CD4-positive, alpha-beta T cell treated with Interleukin-4 for 4 hours (primary cell): ENCODE data around the gene C13orf46.
"Not testable (repeated sequence)": the region's sequence is repeated elsewhere in the genome, so short reads cannot be mapped to it uniquely, and the experiment has no call there.

Experiments
- DNase-seq: peaks from one replicate; pipeline ENCODE4 v3.0.0-alpha.2; 2020

The C13orf46 gene

DNA sequence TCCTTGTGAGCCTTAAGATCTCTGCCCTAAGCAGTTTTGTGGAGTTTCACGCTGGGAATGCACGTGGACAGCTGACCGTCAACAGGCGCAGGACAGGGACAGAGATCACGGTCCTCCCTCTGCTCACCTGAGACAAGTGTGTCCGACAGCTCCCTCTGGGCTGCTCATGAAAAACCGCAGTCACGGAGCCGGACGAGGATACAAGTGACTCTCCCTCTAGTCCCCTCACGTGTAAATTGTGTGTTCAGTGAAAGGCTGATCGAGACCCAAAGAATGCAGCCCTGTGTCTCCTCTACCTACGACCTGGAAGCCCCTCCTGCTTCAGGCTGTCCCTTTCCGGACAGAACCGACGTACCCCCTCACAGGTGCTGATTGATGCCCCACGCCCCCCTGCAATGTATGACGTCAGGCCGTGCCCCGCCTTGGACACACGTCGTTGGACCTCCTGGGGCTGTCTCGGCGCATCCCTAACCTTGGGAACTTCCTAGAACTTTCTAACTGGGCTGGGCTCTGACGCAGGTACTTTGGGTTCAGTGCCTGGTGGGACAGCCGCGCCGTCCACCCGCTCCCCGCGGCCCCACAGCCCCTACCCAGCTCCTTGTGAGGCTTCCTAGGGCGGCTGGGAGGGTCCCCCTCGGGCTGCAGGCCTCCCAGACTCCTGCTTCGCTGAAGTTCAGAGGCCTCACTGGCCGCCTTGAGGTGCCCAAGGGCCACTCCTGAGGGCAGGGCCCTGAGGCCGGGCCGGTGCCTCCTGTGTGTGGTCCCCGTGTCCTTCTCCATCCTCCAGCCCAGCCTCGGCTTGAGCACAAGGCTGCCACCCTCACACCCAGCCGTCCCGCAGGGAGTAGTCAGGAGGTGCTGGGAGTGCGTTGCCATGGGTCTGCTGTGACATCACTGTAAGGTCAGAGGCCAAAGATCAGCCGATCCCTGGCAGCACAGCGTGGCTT is at the start of gene C13orf46:
TSS of gene C13orf46 (minus strand) at position 859 of the 947 bp plus-strand sequence. CDS start at position 780, 79 bp downstream.
- no peak for DNase-seq

DNA sequence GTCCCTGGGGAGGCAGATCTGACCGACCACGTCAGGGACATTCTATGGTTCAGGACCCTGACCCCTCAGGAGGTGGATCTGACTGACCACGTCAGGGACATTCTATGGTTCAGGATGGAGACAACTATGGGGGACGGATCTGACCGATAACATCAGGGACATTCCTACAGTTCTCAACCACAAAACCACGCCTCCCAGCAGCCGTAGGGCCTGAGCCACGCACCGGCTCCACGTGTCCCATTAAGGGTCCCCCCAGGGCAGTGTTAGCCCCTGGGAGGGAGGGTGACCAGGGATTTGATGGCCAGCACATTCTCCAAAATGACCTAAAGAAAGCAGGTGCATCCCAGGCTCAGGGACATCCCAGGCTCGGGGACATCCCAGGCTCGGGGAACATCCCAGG is 49.0 kb upstream of the C13orf46 start:
- no peak for DNase-seq

DNA sequence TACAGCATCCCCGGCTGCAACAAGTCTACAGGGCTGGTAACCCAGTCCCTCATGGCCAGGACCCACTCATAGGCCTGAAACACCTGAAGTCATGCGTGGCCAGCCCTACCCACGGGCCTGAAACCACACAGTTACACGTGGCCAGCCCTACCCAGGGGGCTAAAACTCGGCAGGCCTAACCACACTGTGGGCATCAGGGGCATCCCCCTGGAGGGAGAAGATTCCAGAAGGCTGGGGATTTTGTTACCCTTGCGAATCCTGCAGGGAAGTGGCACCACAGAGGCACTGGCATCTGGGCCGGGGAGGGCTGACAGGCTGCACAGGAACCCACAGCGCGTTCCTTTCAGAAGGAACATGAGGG is 48.4 kb upstream of the C13orf46 start:
- no peak for DNase-seq

DNA sequence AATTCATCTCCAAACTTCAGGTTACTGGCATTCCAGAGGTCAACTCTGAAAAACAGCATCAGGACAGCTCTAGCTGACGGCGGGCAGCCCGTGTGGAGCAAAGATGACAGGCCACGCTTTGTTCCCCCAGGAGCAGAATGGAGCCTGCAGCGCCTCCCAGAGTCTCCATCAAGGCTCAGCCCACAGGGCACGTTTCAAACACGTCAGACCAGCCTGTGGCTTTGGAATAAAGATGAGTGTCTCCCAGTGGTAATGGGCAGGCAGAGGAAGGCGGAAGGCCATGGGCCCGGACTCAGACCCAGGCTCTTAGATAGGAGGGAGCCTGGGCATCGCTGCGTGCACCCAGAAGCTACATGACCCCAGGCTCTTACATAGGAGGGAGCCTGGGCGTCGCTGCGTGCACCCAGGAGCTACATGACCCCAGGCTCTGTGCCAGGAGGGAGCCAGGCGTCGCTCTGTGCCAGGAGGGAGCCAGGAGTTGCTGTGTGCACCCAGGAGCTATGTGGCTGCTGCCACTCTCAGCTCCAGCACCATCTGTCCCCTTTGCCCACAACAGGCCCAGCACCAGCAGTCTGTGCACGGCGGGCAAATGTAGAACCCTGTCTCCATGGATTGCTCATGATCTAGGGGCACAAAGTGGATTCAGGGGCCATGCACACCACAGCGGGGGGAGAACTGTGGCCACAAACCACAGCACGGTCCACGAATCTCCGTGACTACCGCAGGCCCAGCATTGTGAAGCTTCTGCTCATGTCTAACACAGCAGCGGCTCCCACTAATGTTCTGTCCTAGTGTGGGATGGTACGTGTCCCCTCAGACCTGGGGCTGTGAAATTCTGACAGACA is 47.8 kb upstream of the C13orf46 start:
- no peak for DNase-seq

DNA sequence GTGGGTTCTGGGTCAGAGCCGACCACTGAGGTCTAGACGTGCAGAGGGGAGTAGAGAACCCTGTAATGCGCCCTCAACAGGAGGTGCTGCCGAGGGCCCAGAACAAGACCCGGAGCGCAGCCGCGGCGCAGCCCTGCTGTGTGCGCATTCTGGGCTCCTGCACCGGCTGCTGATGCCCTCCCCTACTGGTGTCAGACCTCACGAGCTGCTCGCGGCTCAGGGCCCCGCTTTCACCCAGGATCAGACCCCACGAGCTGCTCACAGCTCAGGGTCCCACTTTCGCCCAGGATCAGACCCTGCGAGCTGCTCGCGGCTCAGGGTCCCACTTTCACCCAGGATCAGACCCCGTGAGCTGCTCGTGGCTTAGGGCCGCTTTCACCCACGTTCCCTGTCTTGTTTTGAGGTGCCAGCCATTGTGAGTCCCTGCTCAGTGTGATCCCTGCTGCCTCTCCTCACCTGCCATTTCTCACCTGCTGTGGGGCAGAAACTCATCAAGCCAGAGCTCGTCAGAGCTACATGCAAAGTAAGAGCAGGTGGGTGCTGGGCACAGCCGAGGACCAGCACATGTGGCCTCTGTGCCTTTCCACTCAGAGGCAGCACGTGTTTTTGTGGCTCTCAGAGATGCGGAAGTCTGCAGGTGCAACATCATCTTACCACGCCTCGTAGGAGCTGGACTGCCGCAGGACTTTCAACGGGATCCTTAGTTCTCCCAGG is 47.0 kb upstream of the C13orf46 start:
- DNase-seq, result no peak

DNA sequence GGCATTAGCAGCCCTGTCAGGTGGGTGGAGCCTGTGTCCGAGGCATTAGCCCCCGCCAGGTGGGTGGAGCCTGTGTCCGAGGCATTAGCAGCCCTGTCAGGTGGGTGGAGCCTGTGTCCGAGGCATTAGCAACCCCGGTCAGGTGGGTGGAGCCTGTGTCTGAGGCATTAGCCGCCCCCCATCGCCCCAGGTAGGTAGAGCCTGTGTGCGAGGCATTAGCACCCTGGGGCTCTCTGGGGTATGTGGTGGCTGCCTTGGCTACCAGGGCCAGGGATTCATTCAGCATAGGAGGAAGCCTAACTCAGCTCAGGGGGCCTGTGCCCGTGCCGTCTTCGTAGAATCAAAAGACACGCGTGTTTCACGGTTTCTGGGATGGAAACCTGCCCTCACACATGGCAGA is 46.3 kb upstream of the C13orf46 start:
- DNase-seq, result not testable (repeated sequence)

DNA sequence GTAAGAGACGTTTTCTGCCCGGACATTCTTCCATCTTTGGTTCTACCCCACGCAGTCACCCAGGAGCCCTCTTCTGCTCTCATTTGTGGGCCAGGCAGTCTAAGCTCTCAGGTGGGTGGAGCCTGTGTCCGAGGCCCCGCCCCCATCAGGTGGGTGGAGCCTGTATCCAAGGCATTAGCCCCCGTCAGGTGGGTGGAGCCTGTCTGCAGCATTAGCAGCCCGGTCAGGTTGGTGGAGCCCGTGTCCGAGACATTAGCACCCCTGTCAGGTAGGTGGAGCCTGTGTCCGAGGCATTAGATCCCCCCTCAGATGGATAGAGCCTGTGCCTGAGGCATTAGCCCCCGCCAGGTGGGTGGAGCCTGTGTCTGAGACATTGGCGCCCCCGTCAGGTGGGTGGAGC is 45.5 kb upstream of the C13orf46 start:
- DNase-seq, result no peak

DNA sequence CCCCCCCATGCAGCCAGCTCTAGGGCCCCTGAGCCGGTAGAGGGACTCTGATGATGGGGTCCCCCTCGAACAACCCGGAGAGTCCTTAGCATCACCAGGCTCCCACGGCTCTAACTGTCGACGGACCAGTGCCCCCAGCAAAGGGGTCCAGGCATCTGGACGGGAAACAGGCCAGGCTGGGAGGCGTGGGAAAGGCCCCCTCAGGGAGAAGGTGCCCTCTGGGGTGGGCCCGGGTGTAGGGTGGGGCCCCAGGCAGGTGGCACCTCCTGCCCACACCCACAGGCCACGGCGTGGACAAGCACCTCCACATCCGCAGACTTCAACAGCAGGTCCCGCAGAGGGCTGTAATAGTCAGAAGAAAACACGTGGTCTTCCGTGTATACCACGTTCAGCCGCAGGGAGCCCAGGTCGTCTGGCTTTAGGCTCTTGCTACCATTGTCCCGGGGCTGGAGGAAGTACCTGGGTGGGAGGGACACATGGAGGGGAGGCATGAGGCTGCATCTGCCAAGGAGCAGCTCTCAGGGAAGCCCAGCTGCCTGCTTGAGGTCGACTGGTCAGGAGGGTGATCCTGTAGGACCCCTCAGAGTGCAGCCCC is 44.7 kb upstream of the C13orf46 start:
- DNase-seq, result no peak

DNA sequence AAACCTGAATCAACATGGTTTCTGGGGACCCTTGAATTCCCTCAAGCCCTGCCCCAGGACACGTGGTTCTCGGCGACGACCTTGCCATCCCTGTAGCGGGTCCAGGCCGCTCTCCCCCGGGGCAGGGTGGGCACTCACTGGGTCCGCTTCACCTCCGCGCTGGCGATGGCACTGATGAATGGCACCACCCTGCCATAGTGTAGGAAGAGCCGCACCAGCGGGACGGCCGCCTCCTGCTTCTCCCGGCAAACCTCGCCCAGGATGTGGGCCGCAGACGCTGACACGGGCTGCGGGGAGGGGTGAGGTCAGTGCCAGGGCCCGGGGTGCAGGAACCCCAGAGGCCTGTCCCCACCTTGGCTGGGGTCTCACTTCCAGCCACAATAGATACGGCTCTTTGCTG is 44.1 kb upstream of the C13orf46 start:
- no peak for DNase-seq

DNA sequence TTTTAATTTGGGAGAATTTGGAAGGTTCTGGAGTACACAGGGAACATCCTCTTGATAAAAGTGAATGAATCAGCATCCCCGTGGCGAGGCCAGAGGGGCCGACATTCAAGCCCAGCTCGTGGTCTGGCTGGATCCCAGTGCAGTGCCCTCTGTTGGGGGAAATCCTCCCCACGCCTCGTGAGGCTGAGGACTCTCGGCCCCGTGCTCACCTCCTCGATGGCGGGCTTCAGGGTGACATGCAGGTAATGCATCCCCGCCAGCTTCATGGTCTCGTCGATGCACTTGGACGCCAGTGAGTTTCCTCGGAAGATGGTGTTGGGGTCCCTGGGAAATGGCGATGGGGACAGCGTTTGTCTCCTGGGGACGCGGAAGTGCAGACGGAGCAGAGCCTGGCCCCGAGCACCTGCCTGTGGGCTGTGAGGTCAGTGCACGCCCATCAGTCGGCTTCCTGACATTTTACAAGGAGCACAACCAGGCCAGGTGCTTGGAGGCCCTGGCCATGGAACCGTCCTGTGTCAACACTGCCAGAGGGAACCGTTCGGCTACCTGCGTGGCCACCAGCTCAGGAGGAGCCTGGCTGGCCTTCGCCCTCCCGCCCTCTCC is 43.3 kb upstream of the C13orf46 start:
- DNase-seq, result no peak

DNA sequence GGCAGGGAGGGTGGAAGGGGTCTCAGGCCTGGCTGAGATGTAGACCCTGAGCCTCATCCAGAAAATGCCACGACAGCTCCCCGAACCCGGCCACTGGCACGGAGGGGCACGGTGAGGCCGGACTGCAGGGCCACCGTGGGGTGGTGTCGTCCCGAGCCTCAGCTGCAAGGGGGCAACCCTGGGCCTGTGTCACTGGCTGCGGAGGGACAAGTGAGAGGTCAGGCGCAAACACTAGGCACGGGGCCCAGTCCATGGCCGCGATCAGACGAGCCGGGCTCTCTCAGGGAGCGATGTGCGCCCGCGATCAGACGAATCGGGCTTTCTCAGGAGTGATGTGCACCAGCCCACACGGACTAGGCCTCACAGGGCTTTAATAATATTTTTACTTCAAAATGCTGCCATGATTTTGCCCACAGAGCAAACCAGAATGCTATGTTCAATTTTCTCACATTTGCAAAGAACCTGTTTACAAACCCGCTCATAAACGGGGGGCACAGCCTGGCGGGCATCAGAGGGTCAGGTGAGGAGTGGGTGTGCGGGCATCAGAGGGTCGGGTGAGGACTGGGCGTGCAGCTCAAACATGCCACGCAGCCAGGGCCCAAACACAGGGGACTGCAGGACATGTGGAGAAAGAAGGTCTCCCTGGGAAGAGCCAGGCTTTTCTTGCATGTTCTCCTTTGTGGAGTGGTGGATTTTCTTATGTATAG is 42.6 kb upstream of the C13orf46 start:
- DNase-seq, result no peak

DNA sequence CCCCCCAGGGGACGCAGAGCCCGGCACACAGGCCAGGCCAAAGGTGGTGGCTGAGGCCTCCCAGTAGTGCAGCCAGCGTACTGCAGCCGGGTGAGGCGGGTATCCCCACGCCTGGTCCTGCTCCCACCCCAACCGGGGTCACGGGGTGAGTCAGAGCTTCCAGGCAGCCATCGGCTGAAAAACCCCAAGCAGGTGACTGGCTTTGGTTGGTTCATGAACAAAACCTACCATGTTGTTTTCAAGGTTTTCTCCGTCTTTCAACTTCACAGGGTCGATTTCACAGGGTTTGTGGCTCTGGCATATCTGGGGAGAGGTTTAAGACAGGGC is 42.1 kb upstream of the C13orf46 start:
- DNase-seq, result no peak

DNA sequence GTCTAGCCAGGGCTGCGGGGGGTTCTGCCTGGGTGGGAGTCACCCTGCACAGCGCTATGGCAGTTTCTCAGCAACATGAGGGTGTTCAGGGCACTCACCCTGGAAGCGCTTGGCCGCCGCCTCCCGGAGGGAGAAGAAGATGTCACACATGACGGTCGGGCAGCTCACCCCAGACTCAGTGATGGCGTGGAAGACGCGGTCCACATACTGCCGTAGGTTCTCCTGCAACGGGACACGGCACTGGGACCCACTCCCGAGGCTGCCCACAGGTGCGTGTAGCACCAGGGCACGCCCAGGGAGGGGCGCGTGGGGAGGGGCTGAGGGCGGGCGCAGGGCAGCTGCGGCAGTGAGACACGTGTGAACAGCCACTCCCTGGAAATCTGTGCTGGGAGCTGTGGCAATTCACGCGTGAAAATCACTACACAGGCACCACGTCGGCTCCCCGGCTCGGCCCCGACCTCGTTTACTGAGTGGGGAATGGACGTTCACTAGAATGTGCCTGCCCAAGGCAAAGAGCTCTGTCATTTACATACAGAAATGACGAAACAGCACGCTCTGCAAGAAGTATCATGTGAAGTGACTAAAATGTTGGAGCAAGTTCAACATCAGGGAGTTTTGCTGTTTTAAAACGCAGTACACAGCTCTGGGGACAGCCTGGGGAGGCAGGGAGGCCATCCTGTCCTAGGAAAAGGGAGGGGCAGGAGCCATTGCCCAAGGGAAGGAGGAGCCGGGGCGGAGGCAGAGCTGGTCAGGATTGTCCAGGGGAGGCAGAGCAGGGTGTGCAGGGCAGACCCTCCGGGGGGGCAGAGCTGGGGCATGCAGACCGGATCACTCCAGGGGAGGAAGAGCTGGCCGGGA is 41.5 kb upstream of the C13orf46 start:
- DNase-seq, result no peak

DNA sequence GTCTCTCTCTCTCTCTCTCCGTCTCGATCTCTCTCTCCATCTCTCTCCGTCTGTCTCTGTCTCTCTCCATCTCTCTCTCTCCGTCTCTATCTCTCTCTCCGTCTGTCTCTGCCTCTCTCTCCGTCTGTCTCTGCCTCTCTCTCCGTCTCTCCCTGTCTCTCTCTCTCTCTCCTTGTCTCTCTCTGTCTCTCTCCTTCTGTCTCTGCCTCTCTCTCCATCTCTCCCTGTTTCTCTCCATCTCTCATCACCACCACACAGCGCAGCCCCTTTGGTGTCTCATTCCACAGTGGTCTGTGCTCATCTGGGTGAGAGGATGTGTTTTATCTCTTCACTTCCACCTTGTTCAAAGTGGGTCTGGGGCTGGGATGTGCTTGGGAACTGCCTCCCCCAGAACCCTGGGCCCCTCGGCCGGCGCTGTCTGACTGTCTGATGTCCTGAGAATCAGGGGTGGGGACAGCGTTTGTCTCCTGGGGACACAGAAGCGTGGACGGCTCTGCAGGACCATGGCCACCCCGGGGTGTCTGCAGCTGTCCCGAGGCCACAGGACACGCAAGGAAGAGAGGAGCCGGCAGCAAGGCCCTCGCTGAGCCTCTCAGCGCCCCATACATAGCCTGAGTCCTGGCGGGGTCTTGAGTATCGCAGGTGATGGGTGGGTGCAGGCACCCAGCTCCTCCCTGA is 40.2 kb upstream of the C13orf46 start:
- no peak for DNase-seq

DNA sequence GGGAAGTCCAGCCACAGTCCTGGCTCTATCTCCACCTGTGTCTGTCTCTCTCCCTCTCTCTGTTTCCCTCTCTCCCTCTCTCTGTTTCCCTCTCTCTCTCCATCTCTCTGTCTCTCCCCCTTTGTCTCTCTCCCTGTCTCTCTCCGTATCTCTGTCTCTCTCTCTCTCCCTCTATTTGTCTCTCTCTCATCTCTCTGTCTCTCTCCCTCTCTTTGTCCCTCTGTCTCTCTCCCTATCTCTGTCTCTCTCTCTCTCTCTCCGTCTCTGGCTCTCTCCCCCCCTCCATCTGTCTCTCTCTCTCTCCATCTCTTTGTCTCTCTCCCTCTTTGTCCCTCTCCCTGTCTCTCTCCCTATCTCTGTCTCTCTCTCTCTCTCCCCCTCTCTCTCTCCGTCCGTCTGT is 39.5 kb upstream of the C13orf46 start:
- DNase-seq, result no peak

DNA sequence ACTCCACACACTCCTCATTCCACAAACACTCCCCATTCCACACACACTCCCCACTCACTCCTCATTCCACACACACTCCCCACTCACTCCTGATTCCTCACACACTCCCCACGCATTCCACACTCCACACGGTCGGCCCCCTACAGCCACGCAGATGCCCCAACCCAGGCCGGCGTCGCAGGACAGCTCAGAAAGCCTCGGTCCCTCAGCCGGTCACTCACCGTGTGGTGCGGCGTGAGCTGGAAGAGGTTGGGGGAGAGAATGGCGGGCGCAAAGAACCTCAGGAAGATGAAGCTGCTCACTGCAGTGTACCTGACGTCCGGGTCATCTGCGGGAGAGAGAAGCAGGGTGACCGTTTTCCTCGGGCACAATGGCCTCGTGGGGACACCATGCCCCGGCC is 39.0 kb upstream of the C13orf46 start:
- no peak for DNase-seq

DNA sequence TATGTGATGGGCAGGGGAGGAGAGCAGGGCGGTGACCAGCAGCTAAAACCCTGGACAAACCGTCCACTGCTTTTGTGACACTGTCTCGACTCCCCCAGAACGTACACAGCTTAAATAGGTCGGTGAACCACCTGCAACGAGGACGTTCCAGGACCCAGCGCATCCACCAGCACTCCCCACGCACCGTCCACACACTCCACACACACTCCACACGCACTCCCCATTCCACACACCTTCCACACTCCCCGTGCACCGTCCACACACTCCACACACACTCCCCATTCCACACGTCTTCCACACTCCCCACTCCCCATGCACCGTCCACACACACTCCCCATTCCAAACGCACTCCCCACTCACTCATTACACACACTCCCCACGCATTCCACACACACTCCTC is 38.3 kb upstream of the C13orf46 start:
- no peak for DNase-seq

DNA sequence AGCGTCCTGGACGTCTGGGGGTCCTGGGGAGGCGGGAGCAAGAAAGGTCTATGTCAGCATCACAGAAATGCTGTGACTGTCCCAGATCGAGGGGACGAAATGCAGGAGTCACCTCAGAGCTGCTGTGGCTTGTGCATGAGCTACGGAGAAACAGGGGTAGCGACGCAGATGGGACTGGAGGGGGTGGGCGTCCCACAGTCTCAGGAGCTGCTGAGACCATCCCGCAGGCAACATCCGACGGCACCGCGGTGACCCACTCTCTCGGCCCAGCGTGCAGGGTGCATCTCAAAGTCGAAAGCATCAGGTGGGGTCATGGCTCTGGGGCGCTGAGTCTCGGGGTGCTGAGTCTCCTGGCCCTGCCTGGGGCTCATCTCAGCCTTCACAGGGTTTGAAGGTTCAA is 37.4 kb upstream of the C13orf46 start:
- no peak for DNase-seq

DNA sequence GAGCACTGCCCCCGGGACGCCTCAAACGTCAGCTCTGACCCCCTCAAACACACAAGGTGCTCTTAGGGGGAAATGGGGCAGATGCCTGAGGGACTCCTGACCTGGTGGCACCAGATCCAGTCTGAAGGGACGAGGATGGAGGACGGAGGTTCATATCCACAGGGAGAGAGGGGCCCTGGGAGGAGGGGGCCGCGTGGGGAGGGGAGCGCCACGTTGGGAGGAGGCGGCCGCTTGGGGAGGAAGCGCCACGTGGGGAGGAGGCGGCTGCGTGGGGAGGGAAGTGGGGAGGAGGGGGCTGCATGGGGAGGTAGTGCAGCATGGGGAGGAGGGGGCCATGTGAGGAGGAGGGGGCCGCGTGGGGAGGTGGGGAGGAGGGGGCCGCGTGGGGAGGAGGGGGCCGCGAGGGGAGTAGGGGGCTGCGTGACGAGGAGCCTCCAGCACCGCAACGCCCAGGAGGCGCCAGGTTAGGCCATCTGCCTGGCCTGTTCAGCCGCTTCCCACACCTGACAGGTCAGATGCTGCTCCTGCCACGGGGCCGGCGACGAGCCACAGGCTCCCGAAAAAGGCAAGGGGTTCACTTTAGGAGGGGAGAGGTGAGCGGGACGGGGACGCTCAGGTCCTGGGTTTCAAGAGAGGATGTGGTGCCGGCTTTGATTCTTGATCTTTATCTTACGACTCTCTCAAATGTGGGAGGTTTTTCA is 36.7 kb upstream of the C13orf46 start:
- no peak for DNase-seq
